Smooth muscle cell (in vitro differentiated cells): Measurements from ENCODE around the gene ALPL. TPM values are rescaled to one million over a fixed set of nuclear protein-coding genes. Genes with fewer than 3 reads are reported as not detected.

Source experiments
- DNase-seq: peaks from one replicate; lab custom pipeline; 2025; ENCODE audit not compliant: unreplicated experiment; lab: John Stamatoyannopoulos, UW
- H2AFZ ChIP-seq: fragments of 200-600 bp; sonication (generic); 2 replicates; pipeline ENCODE4 v1.6.0; 2016; ENCODE audit warnings: antibody characterized with exemption, low read depth, mild to moderate bottlenecking
- H3F3A ChIP-seq: fragments of 200-600 bp; sonication (generic); 2 replicates; pipeline ENCODE4 v1.6.0; 2017; ENCODE audit warnings: antibody characterized with exemption, low read depth
- H3K27ac ChIP-seq: fragments of 200-600 bp; sonication (generic); 2 replicates; pipeline ENCODE4 v1.5.1; 2016; ENCODE audit warnings: low read depth, mild to moderate bottlenecking
- H3K27me3 ChIP-seq: fragments of 200-600 bp; sonication (generic); 2 replicates; pipeline ENCODE4 v1.6.1; 2016; ENCODE audit warnings: low read depth, mild to moderate bottlenecking
- H3K36me3 ChIP-seq: fragments of 200-600 bp; sonication (generic); 2 replicates; pipeline ENCODE4 v1.5.1; 2016; ENCODE audit warnings: low read depth
- H3K4me1 ChIP-seq: fragments of 200-600 bp; sonication (generic); 2 replicates; pipeline ENCODE4 v1.5.1; 2016; ENCODE audit warnings: low read depth
- H3K4me2 ChIP-seq: fragments of 200-600 bp; sonication (generic); 2 replicates; pipeline ENCODE4 v1.6.0; 2016; ENCODE audit warnings: mild to moderate bottlenecking
- H3K4me3 ChIP-seq: fragments of 200-600 bp; sonication (generic); 2 replicates; pipeline ENCODE4 v1.5.1; 2016; ENCODE audit warnings: mild to moderate bottlenecking
- H3K79me2 ChIP-seq: fragments of 200-600 bp; sonication (generic); 2 replicates; pipeline ENCODE4 v1.6.0; 2016; ENCODE audit warnings: low read depth, mild to moderate bottlenecking
- H3K9ac ChIP-seq: fragments of 200-600 bp; sonication (generic); 2 replicates; pipeline ENCODE4 v1.6.0; 2016; ENCODE audit warnings: low read depth
- H3K9me3 ChIP-seq: fragments of 200-600 bp; sonication (generic); replicated peaks from 2 replicates; pipeline ENCODE4 v1.5.1; 2016; ENCODE audit warnings: low read depth
- H4K20me1 ChIP-seq: fragments of 200-600 bp; sonication (generic); 2 replicates; pipeline ENCODE4 v1.6.0; 2016; ENCODE audit warnings: low read depth
- CTCF ChIP-seq: fragments of 200-600 bp; sonication (generic); IDR thresholded peaks from 2 replicates; pipeline ENCODE4 v1.5.1; 2017; ENCODE audit warnings: borderline replicate concordance, mild to moderate bottlenecking, antibody characterized with exemption; ENCODE audit not compliant: insufficient read depth, poor library complexity, severe bottlenecking
- WGBS: methylation state at CpG from one replicate; pipeline ENCODE4 v1.1.7; 2016; ENCODE audit warnings: low lambda C conversion rate; 5-methylcytosine and 5-hydroxymethylcytosine counted together
- polyA plus RNA-seq: library from polyadenylated mRNA; unstranded; fragments of >200 nt; fragmentation: Nextera tagmentation; extraction: Ambion mirVana; gene quantifications from 2 replicates; pipeline ENCODE4 v1.2.1, GENCODE V29; 2016
- total RNA-seq: library from RNA; depleted of rRNA; stranded (reverse); fragments of >200 nt; gene quantifications from 2 replicates; pipeline ENCODE4 v1.2.3, GENCODE V29; 2014

ALPL gene
- total and polyA plus RNA-seq, 2 experiments from 2014 or later = 4.6 to 8.3 TPM

GRCh38 chr1:21619375-21619947 is 110.2 kb downstream of the ALPL start:
- no peaks in the 10 kb centered on the region for H3K9me3 ChIP-seq
- no peak for DNase-seq
- H3K27me3 ChIP-seq = no peaks in the 10 kb centered on the region
- H3K4me2 ChIP-seq = no peak overlapping the region
- no peak for TF ChIP-seq CTCF
- H3K27ac ChIP-seq = no peak overlapping the region
- H3K36me3 ChIP-seq = no peaks in the 10 kb centered on the region
- H3K9ac ChIP-seq = no peak overlapping the region
- no peak overlapping the region for H2AFZ ChIP-seq
- no peak overlapping the region for H3K4me3 ChIP-seq
- H4K20me1 ChIP-seq = no peaks in the 10 kb centered on the region
- peaks cover 4% of the 10 kb centered on the region for H3F3A ChIP-seq
- peaks cover 4% of the 10 kb centered on the region for H3K4me1 ChIP-seq
- no peaks in the 10 kb centered on the region for H3K79me2 ChIP-seq
- 60% methylated on average over 6 of the region's 7 CpGs for WGBS

- Histone ChIP-seq H3K4me3 (no peak overlapping the region), H2AFZ (no peak overlapping the region), H3K79me2 (no peaks in the 10 kb centered on the region), H3K27ac (no peak overlapping the region), H4K20me1 (no peaks in the 10 kb centered on the region), H3K9ac (no peak overlapping the region), H3F3A (peaks cover 4% of the 10 kb centered on the region), H3K4me2 (no peak overlapping the region), H3K27me3 (no peaks in the 10 kb centered on the region), H3K9me3 (no peaks in the 10 kb centered on the region), H3K36me3 (no peaks in the 10 kb centered on the region), H3K4me1 (peaks cover 4% of the 10 kb centered on the region)
- no peak for DNase-seq
- no peak for TF ChIP-seq CTCF
- WGBS = 92% methylated on average over 12 of the region's 12 CpGs
Observed at GRCh38 chr1:21620011-21620410, 110.8 kb downstream of the ALPL start.

- Histone ChIP-seq H3K27ac (no peak overlapping the region), H3K4me1 (peaks cover 4% of the 10 kb centered on the region), H2AFZ (no peak overlapping the region), H3K9ac (no peak overlapping the region), H3K4me3 (no peak overlapping the region), H3K27me3 (no peaks in the 10 kb centered on the region), H3K79me2 (no peaks in the 10 kb centered on the region), H3K4me2 (no peak overlapping the region), H3K36me3 (no peaks in the 10 kb centered on the region), H4K20me1 (no peaks in the 10 kb centered on the region), H3F3A (peaks cover 4% of the 10 kb centered on the region), H3K9me3 (no peaks in the 10 kb centered on the region)
- TF ChIP-seq CTCF = no peak
- WGBS = 85% methylated on average over 15 of the region's 16 CpGs
- DNase-seq = no peak
Observed at GRCh38 chr1:21620496-21620895, 111.3 kb downstream of the ALPL start.

GRCh38 chr1:21621051-21621450 is 111.8 kb downstream of the ALPL start:
- Histone ChIP-seq H4K20me1 (no peaks in the 10 kb centered on the region), H3F3A (peaks cover 4% of the 10 kb centered on the region), H3K27ac (no peak overlapping the region), H3K4me3 (no peak overlapping the region), H3K79me2 (no peaks in the 10 kb centered on the region), H2AFZ (no peak overlapping the region), H3K9me3 (no peaks in the 10 kb centered on the region), H3K4me2 (no peak overlapping the region), H3K36me3 (no peaks in the 10 kb centered on the region), H3K9ac (no peak overlapping the region), H3K27me3 (no peaks in the 10 kb centered on the region), H3K4me1 (peaks cover 4% of the 10 kb centered on the region)
- TF ChIP-seq CTCF = no peak
- no peak for DNase-seq
- 87% methylated on average over 7 of the region's 7 CpGs for WGBS
